Upper lobe of left lung (tissue), 4 donors: ENCODE data around the gene BCAT1.

Source experiments
- CTCF ChIP-seq, 6 experiments: fragments of 450-650 bp in 4 of 6; fragments of 200-600 bp in 2 of 6; sonication (generic) in 2 of 6; IDR thresholded peaks; one replicate each; pipeline ENCODE4 v1.5.1; 2016 to 2019; ENCODE audit warnings: antibody characterized with exemption in 6 of 6
- POLR2A ChIP-seq, 4 donors: fragments of 450-650 bp; IDR thresholded peaks; one replicate each; pipeline ENCODE4 v1.5.1; 2016 to 2017; ENCODE audit warnings: antibody characterized with exemption in 4 of 4, mild to moderate bottlenecking in 2 of 4
- POLR2AphosphoS5 ChIP-seq, 2 donors: sonication (generic); formaldehyde crosslinking; IDR thresholded peaks; one replicate each; pipeline ENCODE4 v1.5.1; 2017; ENCODE audit warnings: antibody characterized with exemption in 2 of 2

DNA sequence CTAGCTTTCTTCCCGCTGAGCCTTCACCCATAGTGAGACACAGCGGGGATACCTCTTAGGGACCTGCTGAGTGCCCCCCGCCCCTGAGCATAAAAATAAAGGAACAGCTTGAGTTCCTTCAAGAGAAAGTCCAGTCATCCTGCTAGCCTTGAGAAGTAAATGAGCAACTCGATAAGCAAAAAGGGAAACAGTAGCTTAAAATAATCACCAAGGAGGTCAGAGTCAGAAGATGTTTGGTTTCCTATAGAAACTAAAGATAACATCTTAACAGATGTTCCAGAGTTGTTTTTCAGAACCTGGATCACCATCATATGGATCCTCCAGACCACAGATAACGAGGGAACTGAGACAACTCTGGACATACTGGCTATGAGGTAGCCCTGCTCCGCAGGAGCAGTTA, 94.0 kb downstream of the BCAT1 start:
- TF ChIP-seq POLR2AphosphoS5 (IDR thresholded peaks at IDR 0.05) = no peak
- no peak for TF ChIP-seq POLR2A (IDR thresholded peaks at IDR 0.05)
- no peak for TF ChIP-seq CTCF (IDR thresholded peaks at IDR 0.05)
